ENCODE measurements around the gene NCK2. TPM values are rescaled to one million over a fixed set of nuclear protein-coding genes. Genes with fewer than 3 reads are reported as not detected.

The NCK2 gene
- total RNA-seq, 1 experiment from 2014 or later: 26.7 TPM

GRCh38 chr2:105820691-105821090, 76.0 kb downstream of the NCK2 start:
- Histone ChIP-seq H3K36me3 (ENCODE audit: control insufficient read depth in 1 of 2, insufficient read depth in 2 of 2, low read length in 2 of 2) (peaks cover 0 to 3% of the 10 kb centered on the region in 2 experiments; a peak in 1 of 4 replicates), H3K4me3 (replicated peaks in 1 of 2; ENCODE audit: low read depth in 1 of 2, low read length in 2 of 2) (no peak overlapping the region), H3K27me3 (ENCODE audit: insufficient read depth, low read length) (no peaks in the 10 kb centered on the region), H2AFZ (ENCODE audit: low read depth, low read length, poor library complexity, severe bottlenecking) (no peak overlapping the region), H3K9me2 (ENCODE audit: insufficient read depth) (no peaks in the 10 kb centered on the region), H3K79me2 (ENCODE audit: insufficient read depth, low read length) (peaks cover 2% of the 10 kb centered on the region; the same call in 1 of the 2 replicates), H3K9ac (ENCODE audit: low read length) (no peak overlapping the region), H3K4me1 (ENCODE audit: control insufficient read depth in 1 of 2, insufficient read depth in 2 of 2, low read length in 2 of 2) (no peaks in the 10 kb centered on the region), H3K27ac (ENCODE audit: low read depth, low read length) (no peak overlapping the region), H4K20me1 (ENCODE audit: insufficient read depth) (no peaks in the 10 kb centered on the region), H3K4me2 (ENCODE audit: low read length) (no peak overlapping the region), H3K9me3 (ENCODE audit: control insufficient read depth in 1 of 2, insufficient read depth in 1 of 2, low read depth in 1 of 2, low read length in 2 of 2) (no peaks in the 10 kb centered on the region)
- ChIA-PET CTCF (no interaction called here), POLR2A (no interaction called here), RAD21 (ENCODE audit: low non-redundant PET in 1 of 2, low total read pairs in 2 of 2, uncharacterized antibody in 2 of 2, unreplicated experiment in 2 of 2) (no interaction called here)
- no TSS peak for BruUV-seq (replicated peaks)
- TF ChIP-seq SIN3A (IDR thresholded peaks at IDR 0.05; ENCODE audit: low read depth) (no peak), ELF1 (IDR thresholded peaks at IDR 0.05; ENCODE audit: borderline replicate concordance, low read depth) (no peak), SRF (IDR thresholded peaks at IDR 0.05; ENCODE audit: low read depth) (no peak), ZNF274 (IDR thresholded peaks at IDR 0.05; ENCODE audit: low read depth, low read length) (no peak)
- no peak for ATAC-seq
- DNase-seq (ENCODE audit: low read depth, low spot score): no peak
- intact Hi-C loops (cut with micrococcal nuclease): no loop called here

GRCh38 chr2:105821428-105822125, 76.9 kb downstream of the NCK2 start:
- RAD21 ChIA-PET (ENCODE audit: low non-redundant PET in 1 of 2, low total read pairs in 2 of 2, uncharacterized antibody in 2 of 2, unreplicated experiment in 2 of 2): no interaction called here
- H3K4me1 ChIP-seq (ENCODE audit: control insufficient read depth in 1 of 2, insufficient read depth in 2 of 2, low read length in 2 of 2): no peaks in the 10 kb centered on the region

More at GRCh38 chr2:105821428-105822125, 76.9 kb downstream of the NCK2 start:
- Histone ChIP-seq H3K9ac (ENCODE audit: low read length) (no peak overlapping the region), H4K20me1 (ENCODE audit: insufficient read depth) (no peaks in the 10 kb centered on the region), H3K9me2 (ENCODE audit: insufficient read depth) (no peaks in the 10 kb centered on the region), H3K9me3 (ENCODE audit: control insufficient read depth in 1 of 2, insufficient read depth in 1 of 2, low read depth in 1 of 2, low read length in 2 of 2) (no peaks in the 10 kb centered on the region), H3K36me3 (ENCODE audit: control insufficient read depth in 1 of 2, insufficient read depth in 2 of 2, low read length in 2 of 2) (peaks cover 0 to 3% of the 10 kb centered on the region in 2 experiments; a peak in 1 of 4 replicates), H3K79me2 (ENCODE audit: insufficient read depth, low read length) (no peaks in the 10 kb centered on the region), H3K4me3 (replicated peaks in 1 of 2; ENCODE audit: low read depth in 1 of 2, low read length in 2 of 2) (no peak overlapping the region), H2AFZ (ENCODE audit: low read depth, low read length, poor library complexity, severe bottlenecking) (no peak overlapping the region), H3K27ac (ENCODE audit: low read depth, low read length) (no peak overlapping the region), H3K4me2 (ENCODE audit: low read length) (no peak overlapping the region), H3K27me3 (ENCODE audit: insufficient read depth, low read length) (no peaks in the 10 kb centered on the region)
- BruUV-seq (replicated peaks): no TSS peak
- TF ChIP-seq REST (IDR thresholded peaks at IDR 0.05; ENCODE audit: low read depth): no peak
- no peak for TF ChIP-seq EZH2 (IDR thresholded peaks at IDR 0.05)
- no peak for TF ChIP-seq ZBTB33 (IDR thresholded peaks at IDR 0.05; ENCODE audit: extremely low read depth, insufficient replicate concordance, low read length)
- no peak for TF ChIP-seq JUND (IDR thresholded peaks at IDR 0.05)
- no peak for TF ChIP-seq MAX (IDR thresholded peaks at IDR 0.05)
- no peak for TF ChIP-seq CBX3 (IDR thresholded peaks at IDR 0.05; ENCODE audit: low read depth)
- DNase-seq (ENCODE audit: low read depth, low spot score): no peak
- ChIA-PET POLR2A (no interaction called here), CTCF (no interaction called here)
- no peak for ATAC-seq
- intact Hi-C loops (cut with micrococcal nuclease): no loop called here
